ENCODE data around the gene TPCN2. TPM values are rescaled to one million over a fixed set of nuclear protein-coding genes. Genes with fewer than 3 reads are reported as not detected.

TPCN2 gene
- total RNA-seq, 1 donor from 2014 or later, result 36.2 TPM

- intact Hi-C loops (cut with DNase I), result loop anchor here (5.0 kb wide), 2 partner anchors 557 to 572 kb away; no protein-coding TSS in a partner anchor
- no peak for ATAC-seq
These were observed 51.9 kb downstream of the TPCN2 start for GRCh38 chr11:69100454-69101114.

GRCh38 chr11:69101115-69101791 lies 52.5 kb downstream of the TPCN2 start:
- DNase-seq (ENCODE audit: low spot score) (peak; percentile 83), ATAC-seq (peak; percentile 83)
- intact Hi-C loops (cut with DNase I), result loop anchor here (5.0 kb wide), 2 partner anchors 556 to 571 kb away; no protein-coding TSS in a partner anchor

More at GRCh38 chr11:69100454-69101114, 51.9 kb downstream of the TPCN2 start:
- no peak for DNase-seq (ENCODE audit: low spot score)

DNA sequence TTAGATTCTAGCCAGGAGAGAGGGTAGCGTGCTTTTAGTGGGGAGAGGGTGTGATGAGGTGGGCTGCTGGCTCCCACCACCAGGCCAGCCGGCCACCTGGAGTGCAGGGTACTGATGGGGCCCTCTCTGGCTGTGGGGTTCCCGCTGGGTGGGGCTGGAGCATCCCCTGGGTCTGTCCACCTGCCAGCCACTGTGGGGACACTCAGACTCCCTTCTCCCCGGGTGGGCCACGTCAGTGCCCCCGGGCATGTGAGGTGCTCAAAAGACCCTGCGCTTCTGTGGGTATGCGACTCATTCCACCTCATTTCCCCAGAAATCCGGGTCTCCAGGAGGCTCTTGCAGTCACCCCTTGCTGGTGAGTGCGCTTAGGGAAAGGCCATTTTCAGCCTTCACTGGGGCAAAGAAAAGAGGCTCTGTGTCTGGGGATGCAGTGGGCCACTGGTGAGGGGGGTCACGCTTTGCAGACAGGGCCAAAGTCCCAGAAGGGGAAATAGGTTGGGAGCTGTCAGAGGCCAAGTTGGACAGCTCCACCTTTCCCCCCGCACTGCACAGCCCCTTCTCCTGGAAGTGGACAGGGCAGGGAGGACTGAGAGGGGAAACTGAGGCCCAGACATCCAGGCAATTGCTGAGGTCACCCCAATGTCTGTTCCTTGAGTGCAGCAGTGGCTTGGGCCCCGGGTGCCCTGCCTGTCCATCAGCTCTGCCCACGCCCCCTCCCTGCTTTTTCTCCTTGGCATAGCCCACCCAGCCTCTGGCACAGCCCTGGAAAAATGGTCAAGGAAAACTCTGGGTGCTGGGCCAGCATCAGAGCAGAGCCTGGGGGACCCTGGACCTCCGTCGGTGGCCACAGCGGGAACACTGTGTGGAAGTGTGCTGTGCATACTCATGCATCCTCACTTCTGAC lies 53.3 kb downstream of the TPCN2 start:
- DNase-seq (ENCODE audit: low spot score), result no peak
- ATAC-seq, result peak; percentile 6
- intact Hi-C loops (cut with DNase I), result loop anchor here (5.0 kb wide), 2 partner anchors 555 to 570 kb away; no protein-coding TSS in a partner anchor

GRCh38 chr11:69102732-69103615 lies 54.2 kb downstream of the TPCN2 start:
- intact Hi-C loops (cut with DNase I), result loop anchor here (5.0 kb wide), 2 partner anchors 554 to 569 kb away; no protein-coding TSS in a partner anchor
- DNase-seq (ENCODE audit: low spot score) (no peak), ATAC-seq (no peak)

GRCh38 chr11:69104212-69104855 lies 55.6 kb downstream of the TPCN2 start:
- intact Hi-C loops (cut with DNase I), result loop anchor here (5.0 kb wide), 2 partner anchors 553 to 568 kb away; no protein-coding TSS in a partner anchor
- no peak for DNase-seq (ENCODE audit: low spot score)
- ATAC-seq, result no peak

DNA sequence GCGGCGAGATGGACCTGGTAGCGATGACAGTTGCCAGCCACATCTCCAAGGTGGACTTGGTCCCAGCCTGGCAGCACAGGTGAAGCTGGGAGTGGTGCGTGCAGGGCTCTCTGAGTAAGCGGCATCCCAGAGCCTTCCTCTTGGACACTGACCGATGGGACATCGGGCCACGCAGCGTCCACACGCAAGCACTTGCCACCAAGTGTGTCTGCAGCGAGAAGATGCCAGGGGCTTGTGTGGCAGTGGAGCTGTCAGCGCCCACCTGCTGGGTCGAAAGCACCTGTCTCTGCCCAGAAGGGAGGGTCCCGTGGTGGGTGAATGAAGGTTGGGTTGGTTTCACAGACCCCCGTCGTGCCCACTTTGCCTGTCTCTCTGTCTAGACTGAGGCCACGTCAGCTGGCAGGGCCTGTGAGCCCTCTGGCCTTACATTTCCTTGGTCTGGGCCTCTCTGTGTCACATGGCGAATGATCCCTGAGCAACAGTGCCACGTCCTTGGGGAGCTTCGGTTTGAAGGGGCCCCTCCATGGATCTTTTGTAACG lies 56.2 kb downstream of the TPCN2 start:
- DNase-seq (ENCODE audit: low spot score), result no peak
- intact Hi-C loops (cut with DNase I), result loop anchor here (5.0 kb wide), 2 partner anchors 552 to 567 kb away; no protein-coding TSS in a partner anchor
- no peak for ATAC-seq

GRCh38 chr11:69105461-69106030 lies 56.8 kb downstream of the TPCN2 start:
- ATAC-seq (no peak), DNase-seq (ENCODE audit: low spot score) (no peak)
- intact Hi-C loops (cut with DNase I), result no loop called here

GRCh38 chr11:69106031-69106811 lies 57.5 kb downstream of the TPCN2 start:
- intact Hi-C loops (cut with DNase I), result no loop called here
- ATAC-seq (no peak), DNase-seq (ENCODE audit: low spot score) (no peak)

DNA sequence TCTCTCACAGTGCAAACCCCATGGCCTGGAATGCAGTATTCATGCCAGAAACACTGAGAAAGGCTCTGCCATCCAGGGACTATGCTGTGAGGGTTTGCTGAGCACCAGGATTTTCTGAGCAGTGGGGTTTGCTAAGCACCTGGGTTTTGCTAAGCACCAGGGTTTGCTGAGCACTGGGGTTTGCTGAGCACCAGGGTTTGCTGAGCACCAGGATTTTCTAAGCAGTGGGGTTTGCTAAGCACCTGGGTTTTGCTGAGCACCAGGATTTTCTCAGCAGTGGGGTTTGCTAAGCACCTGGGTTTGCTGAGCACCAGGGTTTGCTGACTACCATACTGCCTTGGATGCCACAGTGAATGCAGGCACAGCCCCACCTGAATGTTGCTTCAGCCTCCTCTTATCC lies 58.7 kb downstream of the TPCN2 start:
- intact Hi-C loops (cut with DNase I), result no loop called here
- ATAC-seq, result no peak
- no peak for DNase-seq (ENCODE audit: low spot score)

DNA sequence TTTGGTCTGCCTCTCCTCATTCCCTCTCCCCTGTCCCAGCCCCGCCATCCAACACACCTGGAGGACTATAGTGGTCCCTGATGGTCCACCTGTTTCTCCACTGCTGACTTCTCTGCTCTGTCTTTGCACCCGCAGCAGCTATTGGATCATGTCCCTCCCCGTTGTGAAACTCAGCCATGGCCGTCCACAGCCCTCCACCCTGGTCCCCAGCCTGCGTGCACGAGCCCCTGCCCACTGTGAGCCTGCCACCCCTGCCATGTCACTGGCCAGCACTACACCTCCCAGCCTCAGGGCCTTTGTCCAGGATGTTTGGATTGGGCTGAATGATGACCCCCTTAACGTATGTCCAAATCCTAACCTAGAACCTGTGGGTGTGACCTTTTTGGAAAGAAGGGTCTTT lies 59.3 kb downstream of the TPCN2 start:
- ATAC-seq (no peak), DNase-seq (ENCODE audit: low spot score) (no peak)
- intact Hi-C loops (cut with DNase I), result no loop called here

GRCh38 chr11:69108559-69108958 lies 59.8 kb downstream of the TPCN2 start:
- intact Hi-C loops (cut with DNase I), result no loop called here
- no peak for DNase-seq (ENCODE audit: low spot score)
- ATAC-seq, result no peak

DNA sequence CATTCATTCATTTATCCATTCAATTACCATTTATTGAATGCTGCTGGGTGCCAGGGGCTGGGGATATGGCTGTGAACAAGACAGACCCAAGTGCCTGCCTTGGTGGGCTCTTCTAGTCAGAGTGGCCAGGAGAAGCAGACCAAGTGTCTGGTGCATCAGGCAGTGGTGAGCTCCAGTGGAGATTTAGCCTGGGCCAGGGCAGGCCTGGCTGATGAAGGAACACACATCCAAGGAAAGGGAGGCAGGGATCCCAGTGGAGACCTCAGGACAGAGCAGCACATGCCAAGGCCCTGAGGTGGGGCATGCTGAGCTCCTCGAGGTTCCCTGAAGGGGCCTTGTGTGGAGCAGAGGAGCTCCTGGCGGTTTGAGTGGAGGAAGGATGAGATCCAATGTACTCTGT lies 60.4 kb downstream of the TPCN2 start:
- intact Hi-C loops (cut with DNase I), result no loop called here
- DNase-seq (ENCODE audit: low spot score), result no peak
- no peak for ATAC-seq

- ATAC-seq, result no peak
- intact Hi-C loops (cut with DNase I), result no loop called here
- no peak for DNase-seq (ENCODE audit: low spot score)
These were observed 61.7 kb downstream of the TPCN2 start for GRCh38 chr11:69110451-69110850.

DNA sequence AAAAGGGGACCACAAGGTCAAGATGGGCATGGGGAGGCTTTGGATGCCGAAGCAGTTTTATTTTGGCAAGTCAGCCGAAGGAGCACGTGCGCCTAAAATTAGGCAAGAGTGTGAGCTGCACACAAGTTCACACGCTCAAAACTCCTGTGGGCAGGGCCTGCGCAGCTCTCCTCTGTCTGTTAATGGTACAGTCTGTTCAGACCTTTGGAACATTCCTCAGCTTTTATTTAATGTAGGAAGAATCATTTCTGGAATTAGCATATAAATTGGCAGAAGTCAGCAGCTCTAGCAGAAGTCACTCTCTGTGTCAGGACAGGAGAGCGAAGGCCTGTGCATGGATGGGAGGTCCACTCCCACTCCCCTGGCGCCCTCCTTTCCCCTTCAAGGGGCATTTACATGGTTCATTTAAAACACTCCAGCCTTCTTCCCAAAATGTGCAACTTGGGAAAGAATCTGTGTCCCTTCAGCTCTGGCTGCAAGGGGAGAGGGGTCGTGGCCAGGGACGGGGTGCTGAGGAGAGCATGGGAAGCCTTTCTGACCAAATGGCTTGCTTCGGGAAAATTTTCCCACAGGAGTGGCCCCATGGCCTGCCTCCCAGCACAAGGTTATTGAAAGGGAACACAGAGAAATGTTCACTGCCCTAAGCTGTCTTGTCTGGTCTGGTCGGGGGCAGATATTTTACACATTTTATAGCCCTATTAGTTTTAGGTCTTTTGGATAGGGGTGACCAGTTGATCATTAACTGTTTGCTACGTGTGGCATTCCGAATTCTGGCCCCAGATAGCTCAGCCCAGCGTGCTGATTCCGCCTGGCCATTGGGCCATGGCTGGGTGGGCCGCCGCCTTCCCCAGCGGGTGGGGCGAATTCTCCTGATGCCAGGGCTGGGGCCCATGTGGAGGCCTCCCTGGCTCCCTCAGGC lies 63.2 kb downstream of the TPCN2 start:
- peak; percentile 34 for ATAC-seq
- intact Hi-C loops (cut with DNase I), result no loop called here
- no peak for DNase-seq (ENCODE audit: low spot score)

DNA sequence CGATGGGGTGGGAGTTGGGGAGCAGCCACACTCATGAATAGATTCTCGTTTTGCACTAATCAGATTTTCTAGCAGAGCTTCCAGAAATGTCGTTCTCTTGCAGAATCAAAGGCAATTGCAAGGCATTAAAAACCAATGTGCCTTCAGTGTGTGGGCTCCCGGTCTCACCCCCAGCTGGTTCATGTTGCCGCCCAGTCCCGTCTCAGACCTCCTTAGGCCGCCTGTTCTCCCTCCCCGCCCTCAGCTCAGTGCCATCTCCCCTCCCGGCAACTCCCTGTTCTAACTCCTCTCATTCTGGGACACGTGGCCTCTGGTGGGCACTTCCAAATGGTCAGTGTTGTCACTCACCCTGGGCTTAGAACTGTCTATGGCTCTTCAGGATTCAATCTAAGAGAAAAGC lies 64.5 kb downstream of the TPCN2 start:
- DNase-seq (ENCODE audit: low spot score) (no peak), ATAC-seq (no peak)
- intact Hi-C loops (cut with DNase I), result no loop called here

Data from sciatic nerve (tissue), 2 donors.